ENCODE results near the gene CHST3. TPM values are rescaled to one million over a fixed set of nuclear protein-coding genes. Genes with fewer than 3 reads are reported as not detected.
A peak's percentile ranks its signal among the peaks of the same experiment; 100 is the strongest.

The CHST3 gene
- total RNA-seq, 1 donor: 43.1 TPM

DNA sequence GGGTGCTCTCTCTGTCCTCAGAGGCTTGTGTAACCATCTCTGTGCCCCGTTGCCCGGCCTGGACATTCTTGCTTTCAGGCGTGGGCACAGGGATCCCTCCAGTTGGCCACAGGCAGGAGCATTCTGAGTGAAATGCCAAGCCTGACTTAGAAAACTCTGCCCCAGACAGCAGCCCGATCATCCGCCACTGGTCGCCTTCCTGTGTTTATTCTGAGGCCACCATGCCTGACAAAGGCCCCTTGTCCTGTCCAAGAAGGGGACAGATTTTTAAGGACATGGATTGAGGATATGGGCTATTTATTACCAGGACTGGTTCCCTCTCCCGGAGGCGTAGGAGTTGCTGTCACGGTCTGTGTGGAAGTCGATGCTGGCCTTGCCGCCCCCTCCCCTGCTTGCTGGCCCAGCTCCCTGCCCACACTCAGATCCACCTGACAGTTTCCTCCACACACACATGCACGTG is 69.9 kb downstream of the CHST3 start:
- Histone ChIP-seq H3K4me1 (ENCODE audit: insufficient read depth, low read length) (peaks cover 7% of the 10 kb centered on the region), H2AFZ (ENCODE audit: low read length) (no peak overlapping the region), H3K36me3 (ENCODE audit: insufficient read depth, low read length) (no peaks in the 10 kb centered on the region), H3K27me3 (ENCODE audit: insufficient read depth, low read length) (peaks cover 17% of the 10 kb centered on the region), H3K79me2 (ENCODE audit: insufficient read depth, low read length) (no peaks in the 10 kb centered on the region), H3K4me3 (ENCODE audit: insufficient read depth, low read length) (no peak overlapping the region), H3K9me3 (ENCODE audit: low read depth, low read length) (no peaks in the 10 kb centered on the region), H4K20me1 (ENCODE audit: insufficient read depth, low read length) (no peaks in the 10 kb centered on the region), H3K27ac (ENCODE audit: low read depth, low read length) (no peak overlapping the region), H3K4me2 (ENCODE audit: insufficient read depth, low read length) (no peak overlapping the region)
- DNase-seq (ENCODE audit: insufficient read length, low spot score, missing footprints): no peak
- TF ChIP-seq, protein P1, sequence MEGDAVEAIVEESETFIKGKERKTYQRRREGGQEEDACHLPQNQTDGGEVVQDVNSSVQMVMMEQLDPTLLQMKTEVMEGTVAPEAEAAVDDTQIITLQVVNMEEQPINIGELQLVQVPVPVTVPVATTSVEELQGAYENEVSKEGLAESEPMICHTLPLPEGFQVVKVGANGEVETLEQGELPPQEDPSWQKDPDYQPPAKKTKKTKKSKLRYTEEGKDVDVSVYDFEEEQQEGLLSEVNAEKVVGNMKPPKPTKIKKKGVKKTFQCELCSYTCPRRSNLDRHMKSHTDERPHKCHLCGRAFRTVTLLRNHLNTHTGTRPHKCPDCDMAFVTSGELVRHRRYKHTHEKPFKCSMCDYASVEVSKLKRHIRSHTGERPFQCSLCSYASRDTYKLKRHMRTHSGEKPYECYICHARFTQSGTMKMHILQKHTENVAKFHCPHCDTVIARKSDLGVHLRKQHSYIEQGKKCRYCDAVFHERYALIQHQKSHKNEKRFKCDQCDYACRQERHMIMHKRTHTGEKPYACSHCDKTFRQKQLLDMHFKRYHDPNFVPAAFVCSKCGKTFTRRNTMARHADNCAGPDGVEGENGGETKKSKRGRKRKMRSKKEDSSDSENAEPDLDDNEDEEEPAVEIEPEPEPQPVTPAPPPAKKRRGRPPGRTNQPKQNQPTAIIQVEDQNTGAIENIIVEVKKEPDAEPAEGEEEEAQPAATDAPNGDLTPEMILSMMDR (IDR thresholded peaks at IDR 0.05; ENCODE audit: extremely low read depth, low read depth, low read length): no peak

DNA sequence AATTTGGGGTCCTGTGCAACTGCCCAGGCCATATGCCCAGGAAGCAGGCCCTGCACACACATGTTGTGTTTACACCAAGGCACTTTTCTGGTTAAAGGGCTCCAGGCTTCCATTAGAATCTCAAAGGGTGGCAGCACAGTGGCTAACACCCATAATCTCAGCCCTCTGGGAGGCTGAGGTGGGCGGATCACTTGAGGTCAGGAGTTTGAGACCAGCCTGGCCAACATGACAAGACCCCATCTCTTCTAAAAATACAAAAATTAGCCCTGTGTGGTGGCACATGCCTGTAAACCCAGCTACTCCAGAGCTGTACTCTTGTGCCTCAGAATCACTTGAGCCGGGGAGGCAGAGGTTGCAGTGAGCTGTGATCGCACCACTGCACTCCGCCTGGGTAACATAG is 70.6 kb downstream of the CHST3 start:
- H3K4me1 ChIP-seq (ENCODE audit: insufficient read depth, low read length): peaks cover 9% of the 10 kb centered on the region
- no peak overlapping the region for H2AFZ ChIP-seq (ENCODE audit: low read length)
- no peak for DNase-seq (ENCODE audit: insufficient read length, low spot score, missing footprints)
- no peak overlapping the region for H3K27ac ChIP-seq (ENCODE audit: low read depth, low read length)
- peaks cover 15% of the 10 kb centered on the region for H3K27me3 ChIP-seq (ENCODE audit: insufficient read depth, low read length)
- no peaks in the 10 kb centered on the region for H3K79me2 ChIP-seq (ENCODE audit: insufficient read depth, low read length)
- no peak overlapping the region for H3K4me2 ChIP-seq (ENCODE audit: insufficient read depth, low read length)
- TF ChIP-seq, protein P1 (IDR thresholded peaks at IDR 0.05; ENCODE audit: extremely low read depth, low read depth, low read length): no peak
- H3K9me3 ChIP-seq (ENCODE audit: low read depth, low read length): no peaks in the 10 kb centered on the region
- no peak overlapping the region for H3K4me3 ChIP-seq (ENCODE audit: insufficient read depth, low read length)
- no peaks in the 10 kb centered on the region for H3K36me3 ChIP-seq (ENCODE audit: insufficient read depth, low read length)
- no peaks in the 10 kb centered on the region for H4K20me1 ChIP-seq (ENCODE audit: insufficient read depth, low read length)

DNA sequence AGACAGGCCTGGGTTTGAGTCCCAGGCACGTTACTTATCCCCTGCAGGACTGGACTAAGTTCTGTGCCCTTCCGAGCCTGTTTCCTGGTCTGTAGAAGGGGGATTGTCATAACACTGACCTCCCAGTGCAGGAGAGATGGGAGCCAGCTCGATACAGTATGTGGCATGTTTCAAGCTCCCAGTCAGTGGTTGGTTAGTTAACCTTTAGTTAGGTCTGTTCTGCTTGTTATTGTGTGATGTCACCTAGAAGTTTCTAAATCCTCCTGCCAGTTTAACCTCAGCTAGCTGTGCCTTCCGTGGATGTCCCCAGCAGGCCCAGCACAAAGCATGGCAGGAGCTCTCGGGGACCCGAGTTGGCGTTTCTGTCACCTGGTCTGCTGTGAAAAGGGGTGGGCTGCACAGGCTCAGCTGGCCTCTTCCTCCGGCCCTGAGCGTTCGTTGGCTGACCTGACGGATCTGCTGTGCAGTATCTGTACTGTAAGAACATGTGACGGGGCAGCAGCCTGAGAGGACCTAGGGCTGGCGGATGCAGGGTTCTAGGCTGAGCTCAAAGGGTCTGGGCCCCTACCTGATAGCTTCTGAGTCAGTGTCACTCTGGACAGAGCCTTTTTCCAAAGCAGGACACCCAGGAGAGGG is 71.2 kb downstream of the CHST3 start:
- H3K4me3 ChIP-seq (ENCODE audit: insufficient read depth, low read length): no peak overlapping the region
- TF ChIP-seq, protein P1 (IDR thresholded peaks at IDR 0.05; ENCODE audit: extremely low read depth, low read depth, low read length): no peak
- no peak overlapping the region for H2AFZ ChIP-seq (ENCODE audit: low read length)
- no peak for DNase-seq (ENCODE audit: insufficient read length, low spot score, missing footprints)
- peaks cover 9% of the 10 kb centered on the region for H3K4me1 ChIP-seq (ENCODE audit: insufficient read depth, low read length)
- no peaks in the 10 kb centered on the region for H4K20me1 ChIP-seq (ENCODE audit: insufficient read depth, low read length)
- H3K9me3 ChIP-seq (ENCODE audit: low read depth, low read length): no peaks in the 10 kb centered on the region
- no peaks in the 10 kb centered on the region for H3K36me3 ChIP-seq (ENCODE audit: insufficient read depth, low read length)
- H3K27me3 ChIP-seq (ENCODE audit: insufficient read depth, low read length): peaks cover 11% of the 10 kb centered on the region
- H3K79me2 ChIP-seq (ENCODE audit: insufficient read depth, low read length): no peaks in the 10 kb centered on the region
- no peak overlapping the region for H3K4me2 ChIP-seq (ENCODE audit: insufficient read depth, low read length)
- H3K27ac ChIP-seq (ENCODE audit: low read depth, low read length): no peak overlapping the region

DNA sequence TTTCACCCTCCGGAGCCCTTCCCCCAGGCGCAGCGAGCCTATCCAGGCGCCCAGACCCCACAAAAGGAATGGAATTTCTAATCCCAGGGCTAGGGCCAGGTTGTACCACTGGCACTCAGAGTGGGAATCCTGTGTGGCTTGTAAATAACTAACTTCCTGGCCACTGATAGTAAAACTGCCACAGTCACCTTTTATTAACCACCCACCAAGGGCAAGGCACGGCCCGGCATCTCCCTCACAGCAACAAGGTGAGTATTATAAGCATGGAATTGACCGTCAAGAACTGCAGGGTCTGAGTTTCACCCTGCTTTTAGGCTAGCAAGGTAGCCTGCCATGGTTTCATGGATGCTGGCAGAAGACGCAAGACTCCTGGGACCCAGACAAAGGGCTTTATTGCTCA is 73.1 kb downstream of the CHST3 start:
- no peaks in the 10 kb centered on the region for H3K36me3 ChIP-seq (ENCODE audit: insufficient read depth, low read length)
- H3K27me3 ChIP-seq (ENCODE audit: insufficient read depth, low read length): no peaks in the 10 kb centered on the region
- H3K9me3 ChIP-seq (ENCODE audit: low read depth, low read length): no peaks in the 10 kb centered on the region
- TF ChIP-seq, protein P1 (IDR thresholded peaks at IDR 0.05; ENCODE audit: extremely low read depth, low read depth, low read length): no peak
- H3K27ac ChIP-seq (ENCODE audit: low read depth, low read length): no peak overlapping the region
- peak; percentile 73 for DNase-seq (ENCODE audit: insufficient read length, low spot score, missing footprints)
- no peaks in the 10 kb centered on the region for H4K20me1 ChIP-seq (ENCODE audit: insufficient read depth, low read length)
- H3K4me1 ChIP-seq (ENCODE audit: insufficient read depth, low read length): peaks cover 11% of the 10 kb centered on the region
- H3K79me2 ChIP-seq (ENCODE audit: insufficient read depth, low read length): no peaks in the 10 kb centered on the region
- H3K4me3 ChIP-seq (ENCODE audit: insufficient read depth, low read length): no peak overlapping the region
- no peak overlapping the region for H3K4me2 ChIP-seq (ENCODE audit: insufficient read depth, low read length)
- no peak overlapping the region for H2AFZ ChIP-seq (ENCODE audit: low read length)

Measured in osteoblast (primary cell).